Measurements from ENCODE around the gene PRR23E.

DNA sequence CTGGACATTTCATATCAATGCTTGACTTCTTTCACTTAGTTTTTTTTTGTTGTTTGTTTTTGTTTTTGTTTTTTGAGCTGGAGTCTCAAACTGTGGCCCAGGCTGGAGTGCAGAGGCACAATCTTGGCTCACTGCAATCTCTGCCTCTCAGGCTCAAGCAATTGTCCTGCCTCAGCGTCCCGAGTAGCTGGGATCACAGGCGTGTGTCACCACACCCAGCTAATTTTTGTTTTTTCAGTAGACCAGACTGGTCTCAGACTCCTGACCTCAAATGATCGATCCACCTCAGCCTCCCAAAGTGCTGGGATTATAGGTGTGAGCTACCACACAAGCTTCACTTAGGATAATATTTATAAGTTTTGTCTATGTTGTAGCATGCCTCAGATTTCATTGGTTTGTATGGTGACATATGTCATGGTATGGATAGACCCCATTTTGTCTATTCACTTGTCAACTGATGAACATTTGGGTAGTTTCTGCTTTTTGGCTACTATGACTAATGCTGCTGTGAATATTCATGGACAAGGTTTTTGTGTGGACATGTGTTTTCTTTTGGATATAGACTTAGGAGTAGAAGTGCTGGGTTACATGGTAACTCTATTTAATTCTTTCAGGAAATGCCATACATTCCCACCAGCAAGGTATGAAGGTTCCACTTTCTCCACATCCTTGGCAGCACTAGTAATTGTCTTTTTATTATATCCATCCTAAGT lies 6.8 kb upstream of the PRR23E start:
- TF ChIP-seq POLR2A (IDR thresholded peaks at IDR 0.05): no peak
- TF ChIP-seq CTCF (IDR thresholded peaks at IDR 0.05): no peak
- no peak for TF ChIP-seq EP300 (IDR thresholded peaks at IDR 0.05)
